GM23338 (cell line): ENCODE results near the gene TSPAN12. TPM values are rescaled to one million over a fixed set of nuclear protein-coding genes. Genes with fewer than 3 reads are reported as not detected.

Experiments
- ATAC-seq: fragments of 200-7000 bp; cut with Tn5 transposase; 3 replicates; pipeline ENCODE4 v1.9.1; 2020
- DNase-seq: peaks from one replicate; pipeline ENCODE4 v3.0.0-alpha.2; 2015; ENCODE audit warnings: low spot score
- H2AFZ ChIP-seq: fragments of 200-600 bp; sonication (generic); 2 replicates; pipeline ENCODE4 v1.8.0; 2016; ENCODE audit warnings: antibody characterized with exemption, mild to moderate bottlenecking, moderate library complexity
- H3F3A ChIP-seq: fragments of 200-600 bp; sonication (generic); replicated peaks from 2 replicates; pipeline ENCODE4 v1.8.0; 2017; ENCODE audit warnings: antibody characterized with exemption, mixed run types, low read depth
- H3K27ac ChIP-seq: fragments of 200-600 bp; sonication (generic); 2 replicates; pipeline ENCODE4 v1.6.1; 2016; ENCODE audit warnings: low read depth
- H3K27me3 ChIP-seq: fragments of 200-600 bp; sonication (generic); 2 replicates; pipeline ENCODE4 v1.8.0; 2016; ENCODE audit warnings: mild to moderate bottlenecking, mixed run types, moderate library complexity; ENCODE audit not compliant: insufficient read depth
- H3K36me3 ChIP-seq: fragments of 200-600 bp; sonication (generic); 2 replicates; pipeline ENCODE4 v1.8.0; 2016; ENCODE audit warnings: mild to moderate bottlenecking; ENCODE audit not compliant: insufficient read depth
- H3K4me1 ChIP-seq: fragments of 200-600 bp; sonication (generic); 2 replicates; pipeline ENCODE4 v1.8.0; 2016; ENCODE audit warnings: mild to moderate bottlenecking, moderate library complexity; ENCODE audit not compliant: insufficient read depth
- H3K4me2 ChIP-seq: fragments of 200-600 bp; sonication (generic); 2 replicates; pipeline ENCODE4 v1.7.1; 2017; ENCODE audit warnings: mixed run types
- H3K4me3 ChIP-seq: fragments of 200-600 bp; sonication (generic); 2 replicates; pipeline ENCODE4 v1.6.1; 2016; ENCODE audit warnings: mixed run types
- H3K79me2 ChIP-seq: fragments of 200-600 bp; sonication (generic); replicated peaks from 2 replicates; pipeline ENCODE4 v1.8.0; 2017; ENCODE audit warnings: mild to moderate bottlenecking; ENCODE audit not compliant: insufficient read depth
- H3K9me2 ChIP-seq: fragments of 200-600 bp; sonication (generic); 2 replicates; pipeline ENCODE4 v1.8.0; 2017; ENCODE audit not compliant: insufficient read depth
- H4K20me1 ChIP-seq: fragments of 200-600 bp; sonication (generic); replicated peaks from 2 replicates; pipeline ENCODE4 v1.8.0; 2017; ENCODE audit warnings: mild to moderate bottlenecking; ENCODE audit not compliant: insufficient read depth
- H3K27ac Mint-ChIP-seq: 2 replicates; pipeline ENCODE4 v1.8.0; 2020; ENCODE audit warnings: inconsistent platforms, mild to moderate bottlenecking, moderate library complexity, mixed read lengths
- H3K27me3 Mint-ChIP-seq: 3 replicates; pipeline ENCODE4 v1.8.0; 2022; ENCODE audit warnings: low read depth, mild to moderate bottlenecking, moderate library complexity, mixed read lengths, inconsistent platforms; ENCODE audit not compliant: insufficient read depth, poor library complexity
- H3K36me3 Mint-ChIP-seq: 3 replicates; pipeline ENCODE4 v1.8.0; 2021; ENCODE audit warnings: low read depth, mild to moderate bottlenecking, inconsistent platforms, moderate library complexity, mixed read lengths
- H3K4me1 Mint-ChIP-seq: 3 replicates; pipeline ENCODE4 v1.8.0; 2020; ENCODE audit warnings: mild to moderate bottlenecking, inconsistent platforms, mixed read lengths
- H3K4me3 Mint-ChIP-seq: 3 replicates; pipeline ENCODE4 v1.8.0; 2021; ENCODE audit warnings: moderate library complexity, mild to moderate bottlenecking, inconsistent platforms, mixed read lengths
- H3K9me3 Mint-ChIP-seq: 3 replicates; pipeline ENCODE4 v1.8.0; 2020; ENCODE audit warnings: moderate library complexity, mild to moderate bottlenecking, inconsistent platforms, mixed read lengths
- CREB1 ChIP-seq: fragments of 250-450 bp; sonication (Bioruptor Pico); IDR thresholded peaks from 2 replicates; pipeline ENCODE4 v1.5.0; 2020; ENCODE audit warnings: low read depth, mild to moderate bottlenecking, moderate library complexity
- CTCF ChIP-seq, 2 experiments: fragments of 200-600 bp in 1 of 2; sonication (generic) in 1 of 2; conservative IDR thresholded peaks; 2 replicates each; pipeline versions ENCODE4 v1.5.1 to v1.6.1; 2016 to 2017; ENCODE audit warnings: antibody characterized with exemption in 2 of 2, low read depth in 2 of 2, mild to moderate bottlenecking in 2 of 2, moderate library complexity in 1 of 2
- ETS1 ChIP-seq: IDR thresholded peaks from 2 replicates; pipeline ENCODE4 v1.6.1; 2016; ENCODE audit warnings: antibody characterized with exemption
- EZH2 ChIP-seq: fragments of 200-600 bp; sonication (generic); IDR thresholded peaks from one replicate; pipeline ENCODE4 v1.8.0; 2017; ENCODE audit warnings: antibody characterized with exemption, mild to moderate bottlenecking, low read depth; ENCODE audit not compliant: unreplicated experiment
- EZH2phosphoT487 ChIP-seq: fragments of 200-600 bp; sonication (generic); IDR thresholded peaks from one replicate; pipeline ENCODE4 v1.8.1; 2018; ENCODE audit warnings: antibody characterized with exemption; ENCODE audit not compliant: unreplicated experiment
- JUNB ChIP-seq: IDR thresholded peaks from one replicate; pipeline ENCODE4 v1.6.1; 2016; ENCODE audit warnings: antibody characterized with exemption; ENCODE audit not compliant: unreplicated experiment
- NANOG ChIP-seq: IDR thresholded peaks from 2 replicates; pipeline ENCODE4 v1.6.1; 2016; ENCODE audit warnings: antibody characterized with exemption, borderline replicate concordance
- STAT1 ChIP-seq: IDR thresholded peaks from one replicate; pipeline ENCODE4 v1.6.1; 2016; ENCODE audit warnings: antibody characterized with exemption; ENCODE audit not compliant: unreplicated experiment
- ZNF114 ChIP-seq: fragments of 250-450 bp; sonication (Bioruptor Pico); IDR thresholded peaks from 2 replicates; pipeline ENCODE4 v1.5.0; 2020; ENCODE audit warnings: mild to moderate bottlenecking, moderate library complexity
- ZNF331 ChIP-seq: fragments of 250-450 bp; sonication (Bioruptor Pico); IDR thresholded peaks from 2 replicates; pipeline ENCODE4 v1.5.0; 2020; ENCODE audit warnings: low read depth, mild to moderate bottlenecking, moderate library complexity
- ZNF462 ChIP-seq: fragments of 250-450 bp; sonication (Bioruptor Pico); IDR thresholded peaks from 2 replicates; pipeline ENCODE4 v1.5.0; 2020; ENCODE audit warnings: mild to moderate bottlenecking, moderate library complexity
- polyA plus RNA-seq: library from polyadenylated mRNA; unstranded; fragments of >200 nt; fragmentation: Nextera tagmentation; extraction: Ambion mirVana; gene quantifications from 2 replicates; pipeline ENCODE4 v1.2.1, GENCODE V29; 2016
- total RNA-seq: library from RNA; depleted of rRNA; stranded (reverse); fragments of >200 nt; shearing (Covaris generic); gene quantifications from 2 replicates; pipeline ENCODE4 v1.2.3, GENCODE V29; 2014

TSPAN12 gene
- total and polyA plus RNA-seq, 2 experiments from 2014 or later, result 9.7 to 11.7 TPM

- H3K4me1 Mint-ChIP-seq, result peaks cover 12% of the 10 kb centered on the region
- no peaks in the 10 kb centered on the region for H3K9me2 ChIP-seq
- H3K27me3 Mint-ChIP-seq, result no peaks in the 10 kb centered on the region
- H3F3A ChIP-seq, result no peaks in the 10 kb centered on the region
- no peak overlapping the region for H3K4me3 ChIP-seq
- no peak overlapping the region for H3K4me2 ChIP-seq
- no peaks in the 10 kb centered on the region for H4K20me1 ChIP-seq
- no peak for ATAC-seq
- no peak overlapping the region for H3K27ac Mint-ChIP-seq
- peaks cover 3% of the 10 kb centered on the region; the same call in 2 of the 3 replicates for H3K36me3 Mint-ChIP-seq
- H3K27me3 ChIP-seq, result no peaks in the 10 kb centered on the region
- TF ChIP-seq ZNF114 (CRISPR knock-in tag), result no peak
- TF ChIP-seq JUNB, result no peak
- TF ChIP-seq EZH2, result no peak
- TF ChIP-seq ZNF331 (CRISPR knock-in tag), result no peak
- TF ChIP-seq ZNF462 (CRISPR knock-in tag), result no peak
- TF ChIP-seq ETS1, result no peak
- TF ChIP-seq EZH2phosphoT487, result no peak
- TF ChIP-seq CTCF (conservative IDR thresholded peaks at IDR 0.05; ENCODE audit: low read depth in 2 of 2), result no peak
- TF ChIP-seq CREB1 (CRISPR knock-in tag), result no peak
- no peak for TF ChIP-seq NANOG
- TF ChIP-seq STAT1, result no peak
- H3K9me3 Mint-ChIP-seq, result no peaks in the 10 kb centered on the region
- no peak overlapping the region for H3K4me3 Mint-ChIP-seq
- no peak overlapping the region for H2AFZ ChIP-seq
- H3K79me2 ChIP-seq, result no peaks in the 10 kb centered on the region
- DNase-seq, result no peak
- peaks cover 13% of the 10 kb centered on the region for H3K4me1 ChIP-seq
- no peaks in the 10 kb centered on the region for H3K36me3 ChIP-seq
- no peak overlapping the region for H3K27ac ChIP-seq
Observed at GRCh38 chr7:120814253-120814939, 43.5 kb downstream of the TSPAN12 start.
